Progenitor cell of endocrine pancreas (in vitro differentiated cells): ENCODE results near the gene MBNL1. TPM values are rescaled to one million over a fixed set of nuclear protein-coding genes. Genes with fewer than 3 reads are reported as not detected.

Source experiments
- DNase-seq: peaks from one replicate; pipeline ENCODE4 v3.0.0; 2021; ENCODE audit warnings: low spot score; ENCODE audit not compliant: unreplicated experiment
- H3K27ac Mint-ChIP-seq: 2 replicates; pipeline ENCODE4 v1.8.0; 2021; ENCODE audit warnings: mild to moderate bottlenecking, moderate library complexity, mixed read lengths
- H3K27me3 Mint-ChIP-seq: 2 replicates; pipeline ENCODE4 v1.8.0; 2021; ENCODE audit warnings: mixed read lengths
- H3K36me3 Mint-ChIP-seq: 2 replicates; pipeline ENCODE4 v1.8.0; 2022; ENCODE audit warnings: mixed read lengths; ENCODE audit not compliant: insufficient read depth
- H3K4me1 Mint-ChIP-seq: 2 replicates; pipeline ENCODE4 v1.8.0; 2021; ENCODE audit warnings: low read depth, mixed read lengths
- H3K4me3 Mint-ChIP-seq: 2 replicates; pipeline ENCODE4 v1.8.0; 2021; ENCODE audit warnings: low read depth, mild to moderate bottlenecking, moderate library complexity, mixed read lengths
- H3K9me3 Mint-ChIP-seq: 2 replicates; pipeline ENCODE4 v1.8.0; 2021; ENCODE audit warnings: low read depth, mixed read lengths
- total RNA-seq: library from RNA; stranded (reverse); gene quantifications from 2 replicates; pipeline ENCODE4 v1.2.1, GENCODE V29; 2021
- TF ChIP-seq, protein P1 (sequence below): fragments of 200-600 bp; sonication (generic); IDR thresholded peaks from one replicate; pipeline ENCODE4 v1.5.0; 2021; ENCODE audit warnings: antibody characterized with exemption, mild to moderate bottlenecking; ENCODE audit not compliant: unreplicated experiment

Gene MBNL1
- total RNA-seq, 1 donor from 2014 or later: 29.4 TPM

DNA sequence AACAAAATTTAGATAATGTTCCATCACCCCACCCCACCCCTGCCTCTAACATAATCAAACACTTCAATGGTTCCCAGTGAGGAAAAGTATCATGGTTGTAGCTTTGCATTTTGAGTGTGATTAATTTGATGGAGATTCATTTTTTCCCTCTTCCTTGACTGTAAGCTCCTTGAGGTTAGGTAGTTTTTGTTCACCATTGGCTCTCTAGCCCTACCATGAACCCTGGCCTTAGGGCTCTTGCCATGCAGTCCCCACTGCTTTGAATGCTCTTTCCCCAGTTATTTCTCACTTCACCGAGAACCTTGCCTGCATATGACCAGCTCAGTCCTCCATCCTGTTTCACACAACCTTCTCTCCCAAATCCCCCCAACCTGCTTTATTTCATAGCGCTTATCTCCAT is 5.0 kb upstream of the MBNL1 start:
- H3K27me3 Mint-ChIP-seq: peaks cover 59% of the 10 kb centered on the region

DNA sequence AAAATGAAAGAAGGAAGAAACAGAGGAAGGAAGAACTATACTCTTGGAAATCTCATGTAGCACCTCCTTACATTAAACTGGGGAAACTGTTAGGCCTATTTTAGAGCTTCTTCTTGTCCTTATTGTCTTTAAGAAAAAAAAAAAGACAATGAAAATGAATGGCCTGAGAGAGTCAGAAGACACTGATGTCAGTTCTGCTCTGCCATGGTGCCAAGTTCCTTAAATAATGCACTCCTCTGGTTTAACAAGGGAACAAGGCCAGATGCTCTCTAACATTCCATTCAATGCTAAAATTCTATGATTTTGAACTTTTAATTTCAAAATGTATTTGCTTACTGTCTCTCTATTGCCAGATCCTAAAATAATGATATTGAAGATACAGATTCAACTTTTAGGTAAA is 4.4 kb upstream of the MBNL1 start:
- H3K27ac Mint-ChIP-seq: no peak overlapping the region
- H3K9me3 Mint-ChIP-seq: no peaks in the 10 kb centered on the region
- no peaks in the 10 kb centered on the region for H3K36me3 Mint-ChIP-seq
- H3K4me3 Mint-ChIP-seq: no peak overlapping the region
- no peak for DNase-seq
- peaks cover 56% of the 10 kb centered on the region for H3K27me3 Mint-ChIP-seq
- TF ChIP-seq, protein P1, sequence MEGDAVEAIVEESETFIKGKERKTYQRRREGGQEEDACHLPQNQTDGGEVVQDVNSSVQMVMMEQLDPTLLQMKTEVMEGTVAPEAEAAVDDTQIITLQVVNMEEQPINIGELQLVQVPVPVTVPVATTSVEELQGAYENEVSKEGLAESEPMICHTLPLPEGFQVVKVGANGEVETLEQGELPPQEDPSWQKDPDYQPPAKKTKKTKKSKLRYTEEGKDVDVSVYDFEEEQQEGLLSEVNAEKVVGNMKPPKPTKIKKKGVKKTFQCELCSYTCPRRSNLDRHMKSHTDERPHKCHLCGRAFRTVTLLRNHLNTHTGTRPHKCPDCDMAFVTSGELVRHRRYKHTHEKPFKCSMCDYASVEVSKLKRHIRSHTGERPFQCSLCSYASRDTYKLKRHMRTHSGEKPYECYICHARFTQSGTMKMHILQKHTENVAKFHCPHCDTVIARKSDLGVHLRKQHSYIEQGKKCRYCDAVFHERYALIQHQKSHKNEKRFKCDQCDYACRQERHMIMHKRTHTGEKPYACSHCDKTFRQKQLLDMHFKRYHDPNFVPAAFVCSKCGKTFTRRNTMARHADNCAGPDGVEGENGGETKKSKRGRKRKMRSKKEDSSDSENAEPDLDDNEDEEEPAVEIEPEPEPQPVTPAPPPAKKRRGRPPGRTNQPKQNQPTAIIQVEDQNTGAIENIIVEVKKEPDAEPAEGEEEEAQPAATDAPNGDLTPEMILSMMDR: no peak
- H3K4me1 Mint-ChIP-seq: peaks cover 6% of the 10 kb centered on the region

More for the DNA sequence above, 5.0 kb upstream of the MBNL1 start:
- H3K36me3 Mint-ChIP-seq: no peaks in the 10 kb centered on the region
- TF ChIP-seq, protein P1: no peak
- peaks cover 9% of the 10 kb centered on the region for H3K4me1 Mint-ChIP-seq
- H3K27ac Mint-ChIP-seq: no peak overlapping the region
- no peaks in the 10 kb centered on the region for H3K9me3 Mint-ChIP-seq
- DNase-seq: no peak
- H3K4me3 Mint-ChIP-seq: no peak overlapping the region

DNA sequence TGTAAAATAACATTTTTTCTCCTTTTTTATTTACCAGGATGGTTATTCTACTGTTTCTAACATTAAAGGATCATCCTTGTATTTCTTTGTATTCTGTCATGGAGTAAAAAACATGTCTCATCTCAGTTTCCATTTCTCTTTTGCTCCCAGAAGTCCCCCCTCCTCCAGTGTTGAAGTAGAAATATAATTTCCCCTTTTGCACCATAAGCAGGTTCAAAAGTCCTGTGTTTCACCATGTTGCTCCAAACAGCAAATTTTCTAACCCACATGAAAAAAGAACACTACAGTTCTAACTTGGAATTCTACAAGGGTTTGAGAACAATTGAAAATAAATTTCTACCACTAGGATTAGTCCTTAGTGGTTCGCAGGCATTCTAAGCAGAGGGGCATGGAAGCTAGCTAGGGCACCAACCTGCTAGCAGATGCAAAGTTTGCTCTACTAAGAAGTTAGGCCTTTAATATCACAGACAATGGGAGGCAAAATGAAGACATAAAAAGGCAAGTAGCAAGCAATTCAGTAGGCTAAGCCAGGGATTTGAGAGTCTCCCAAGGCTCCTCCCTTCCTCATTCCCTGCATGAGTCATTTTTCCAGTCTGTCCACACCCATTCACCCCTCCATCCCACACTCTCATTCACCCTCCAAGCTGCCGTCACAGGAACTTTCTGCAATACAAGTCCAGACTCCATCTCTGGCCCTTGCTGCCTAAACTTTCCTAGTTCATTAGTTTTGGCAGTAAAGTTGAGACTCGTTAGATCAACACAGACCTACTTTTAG is 2.3 kb upstream of the MBNL1 start:
- Mint-ChIP-seq H3K4me1 (peaks cover 13% of the 10 kb centered on the region), H3K36me3 (no peaks in the 10 kb centered on the region), H3K27me3 (peaks cover 48% of the 10 kb centered on the region), H3K9me3 (no peaks in the 10 kb centered on the region), H3K27ac (peak overlapping the region; percentile 9), H3K4me3 (peak overlapping the region; percentile 20)
- TF ChIP-seq, protein P1: no peak
- no peak for DNase-seq

DNA sequence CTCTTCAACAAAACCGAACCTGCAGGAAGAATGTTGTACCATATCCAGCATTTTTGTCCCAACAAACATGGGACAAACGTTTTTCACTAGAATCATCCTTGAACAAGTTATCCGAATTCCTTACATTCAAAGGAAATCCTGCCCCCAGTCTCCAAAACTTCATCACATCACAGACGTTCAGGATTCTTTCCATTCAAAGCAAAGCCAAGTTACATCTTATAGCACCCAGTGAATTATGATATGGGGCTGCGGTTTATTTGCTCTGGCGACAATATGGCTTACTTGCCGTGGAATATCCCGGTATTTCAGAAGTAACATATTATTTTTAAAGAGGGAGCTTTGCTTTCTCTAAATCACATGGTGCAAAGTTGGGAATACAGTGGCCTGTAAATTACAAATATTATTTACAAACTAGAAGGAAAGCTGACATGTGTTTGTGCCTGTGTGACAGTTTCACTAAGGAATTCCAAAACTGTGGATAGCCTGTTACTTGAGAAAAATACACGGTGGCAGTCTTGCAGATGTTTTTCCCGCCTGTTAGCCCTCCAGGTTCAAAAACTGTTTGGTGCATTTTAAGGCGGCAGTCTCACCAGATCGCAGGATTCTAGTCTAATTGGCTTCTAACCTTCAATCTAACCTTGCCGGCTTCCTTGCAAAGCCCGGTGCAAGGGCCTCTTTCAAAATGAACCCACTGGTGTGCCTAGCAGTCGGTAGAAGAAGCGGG is 736 bp upstream of the MBNL1 start:
- Mint-ChIP-seq H3K4me1 (peaks cover 16% of the 10 kb centered on the region), H3K36me3 (no peaks in the 10 kb centered on the region), H3K4me3 (peak overlapping the region; percentile 93), H3K27me3 (peaks cover 46% of the 10 kb centered on the region), H3K27ac (peak overlapping the region; percentile 95), H3K9me3 (no peaks in the 10 kb centered on the region)
- TF ChIP-seq, protein P1: no peak
- DNase-seq: no peak

DNA sequence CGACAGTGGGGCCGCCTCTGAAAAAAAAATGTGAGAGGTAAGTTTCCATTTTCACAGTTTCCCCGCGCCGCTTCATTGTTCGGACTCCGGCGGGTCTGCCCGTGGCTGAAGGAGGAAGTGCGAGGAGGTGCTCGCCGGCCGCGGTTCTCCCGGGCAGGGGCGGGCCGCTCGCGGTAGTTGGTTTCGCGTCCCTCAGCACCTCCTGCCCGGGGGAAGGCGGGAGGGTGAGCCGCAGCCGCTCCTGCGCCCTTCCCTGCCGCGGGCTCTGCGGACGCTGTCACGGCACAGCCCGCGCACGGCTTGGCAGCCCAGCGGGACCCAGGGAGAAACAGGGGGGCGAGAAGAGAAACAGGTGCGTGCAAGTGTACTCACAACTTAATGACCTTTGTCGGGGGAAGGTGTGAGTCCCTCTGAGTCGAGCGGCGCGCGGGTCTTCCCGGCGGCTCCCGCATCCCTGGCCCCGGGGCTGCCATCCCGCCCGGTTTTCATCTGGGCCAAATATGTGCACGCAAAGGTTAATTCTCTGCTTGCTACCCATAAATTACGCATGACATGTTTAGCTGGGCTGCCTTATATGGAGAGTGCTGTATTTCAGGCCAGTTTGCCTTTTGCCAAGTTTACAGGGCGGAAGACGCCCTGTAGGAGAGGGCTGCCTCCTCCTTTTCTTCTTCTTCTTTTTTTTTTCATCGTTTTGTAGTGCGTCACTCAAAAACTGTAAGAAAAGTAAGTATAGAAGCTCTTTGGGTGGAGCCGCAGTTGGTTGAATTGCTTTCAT is 514 bp downstream of the MBNL1 start:
- Mint-ChIP-seq H3K4me3 (peak overlapping the region; percentile 93), H3K9me3 (no peaks in the 10 kb centered on the region), H3K27ac (peak overlapping the region; percentile 96), H3K36me3 (no peaks in the 10 kb centered on the region), H3K4me1 (peaks cover 16% of the 10 kb centered on the region), H3K27me3 (peaks cover 36% of the 10 kb centered on the region)
- peak; percentile 52 for DNase-seq
- TF ChIP-seq, protein P1: no peak
